GM18868 (cell line): ENCODE results near the gene CYP21A2.
"Not testable (repeated sequence)": the region's sequence is repeated elsewhere in the genome, so short reads cannot be mapped to it uniquely, and the experiment has no call there.

Experiments
- ATAC-seq: cut with Tn5 transposase; IDR thresholded peaks from one replicate; pipeline ENCODE4 v1.9.1; 2021; ENCODE audit warnings: mild to moderate bottlenecking, moderate library complexity; ENCODE audit not compliant: unreplicated experiment

CYP21A2 gene

GRCh38 chr6:32037598-32038524 lies at the start of gene CYP21A2:
Gene CYP21A2, plus strand, starts transcription at chr6:32038415. Its CDS starts 8 bp downstream, at chr6:32038423.
- not testable (repeated sequence) for ATAC-seq

DNA sequence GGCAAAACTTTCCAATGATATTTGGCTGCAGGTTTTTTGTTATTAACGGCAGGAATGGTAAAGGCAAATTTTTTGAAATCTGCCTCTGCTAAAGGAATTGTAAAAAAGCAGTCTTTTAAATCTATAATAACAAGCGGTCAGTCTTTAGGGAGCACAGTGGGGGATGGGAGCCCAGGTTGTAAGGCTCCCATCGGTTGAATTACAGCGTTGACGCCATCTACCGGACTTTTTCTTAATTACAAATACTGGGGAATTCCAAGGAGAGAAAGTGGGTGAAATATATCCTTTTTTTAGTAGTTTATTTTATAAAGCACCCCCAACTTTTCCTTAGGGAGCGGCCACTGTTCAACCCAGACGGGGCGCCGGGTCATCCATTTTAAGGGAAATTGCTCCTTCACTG lies 48.9 kb upstream of the CYP21A2 start:
- not testable (repeated sequence) for ATAC-seq

- ATAC-seq: not testable (repeated sequence)
Measured at GRCh38 chr6:31994421-31994820, 43.8 kb upstream of the CYP21A2 start.

GRCh38 chr6:31996385-31996784 lies 41.8 kb upstream of the CYP21A2 start:
- not testable (repeated sequence) for ATAC-seq

DNA sequence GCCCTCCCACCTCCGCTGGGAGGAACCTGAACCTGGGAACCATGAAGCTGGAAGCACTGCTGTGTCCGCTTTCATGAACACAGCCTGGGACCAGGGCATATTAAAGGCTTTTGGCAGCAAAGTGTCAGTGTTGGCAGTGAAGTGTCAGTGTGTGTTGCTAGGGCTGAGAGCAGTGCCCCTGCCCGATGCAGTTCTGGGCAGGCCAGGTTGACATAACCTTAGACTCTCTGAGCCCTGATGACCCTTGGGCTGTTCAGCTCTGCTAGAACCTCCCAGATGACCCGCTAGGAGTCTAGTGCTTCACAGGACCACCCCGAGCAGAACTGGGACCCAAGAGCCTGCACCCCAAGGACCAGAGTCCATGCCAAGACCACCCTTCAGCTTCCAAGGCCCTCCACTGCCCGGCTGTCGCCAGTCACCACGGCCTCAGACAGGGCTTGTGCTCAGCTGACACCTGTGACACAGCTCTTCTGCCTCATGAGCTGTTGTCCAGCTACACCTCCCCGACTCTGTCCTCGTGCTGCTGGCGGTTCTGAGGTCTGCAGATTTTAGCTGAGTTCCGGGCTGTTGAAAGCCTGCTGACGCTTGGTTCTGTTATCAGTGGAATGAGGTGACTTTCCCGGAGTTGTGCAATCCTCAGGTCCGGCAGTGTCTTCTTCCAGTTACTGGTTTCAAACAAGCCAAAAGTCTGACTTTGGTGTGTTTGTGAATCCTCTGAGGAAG lies 35.5 kb upstream of the CYP21A2 start:
- ATAC-seq: not testable (repeated sequence)

DNA sequence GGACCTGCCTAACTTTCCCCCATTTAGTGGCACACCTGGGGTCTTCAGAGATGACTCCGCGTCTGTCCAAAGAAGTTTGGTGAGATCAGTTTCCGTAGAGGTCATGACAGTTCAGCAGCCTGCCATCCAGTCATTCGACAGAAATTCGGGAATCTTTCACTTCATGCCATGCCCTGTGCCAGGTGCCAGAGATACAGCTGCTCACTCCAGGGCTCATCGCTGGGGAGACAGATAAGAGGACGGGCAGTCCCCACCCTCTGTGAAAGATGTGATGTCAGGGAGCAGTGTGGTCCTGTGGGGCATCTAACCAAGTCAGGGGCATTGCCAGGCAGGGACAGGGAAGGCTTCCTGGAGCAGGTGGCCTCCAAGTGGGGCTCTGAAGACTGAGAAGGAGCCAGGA lies 34.9 kb upstream of the CYP21A2 start:
- ATAC-seq: not testable (repeated sequence)

GRCh38 chr6:32004393-32004792 lies 33.8 kb upstream of the CYP21A2 start:
- ATAC-seq: not testable (repeated sequence)

DNA sequence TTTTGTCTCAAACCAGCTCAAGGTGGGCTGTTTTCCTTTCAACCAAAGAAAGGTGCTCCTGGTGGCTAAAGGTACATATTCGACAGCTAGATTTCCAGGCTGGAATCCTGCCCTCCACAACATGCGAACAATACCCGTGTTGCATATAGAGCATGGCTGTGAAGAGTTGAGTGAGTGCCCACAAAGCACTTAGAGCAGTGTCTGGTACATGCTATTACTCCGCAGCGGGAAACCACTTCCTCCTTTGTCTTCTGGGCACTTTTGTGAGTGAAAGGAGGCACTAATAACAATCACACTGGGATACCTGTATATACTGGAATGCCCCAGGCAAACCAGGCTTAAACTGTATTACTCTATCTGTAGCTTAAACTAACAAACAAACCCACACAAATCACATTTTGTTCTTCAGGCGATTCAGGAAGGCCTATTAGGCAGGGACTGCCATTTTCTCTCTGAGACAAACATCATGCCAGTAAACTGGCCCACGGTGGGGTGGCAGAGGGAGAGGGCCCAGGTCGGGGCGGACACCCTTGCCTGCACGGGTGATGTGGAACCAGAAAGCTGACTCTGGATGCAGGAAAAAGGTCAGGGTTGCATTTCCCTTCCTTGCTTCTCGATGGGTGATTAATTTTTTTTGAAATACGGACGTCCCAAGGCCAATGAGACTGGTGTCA lies 33.2 kb upstream of the CYP21A2 start:
- ATAC-seq: not testable (repeated sequence)

- not testable (repeated sequence) for ATAC-seq
Measured at GRCh38 chr6:32005538-32005880, 32.7 kb upstream of the CYP21A2 start.

- ATAC-seq: not testable (repeated sequence)
Measured at GRCh38 chr6:32005991-32006529, 32.2 kb upstream of the CYP21A2 start.

DNA sequence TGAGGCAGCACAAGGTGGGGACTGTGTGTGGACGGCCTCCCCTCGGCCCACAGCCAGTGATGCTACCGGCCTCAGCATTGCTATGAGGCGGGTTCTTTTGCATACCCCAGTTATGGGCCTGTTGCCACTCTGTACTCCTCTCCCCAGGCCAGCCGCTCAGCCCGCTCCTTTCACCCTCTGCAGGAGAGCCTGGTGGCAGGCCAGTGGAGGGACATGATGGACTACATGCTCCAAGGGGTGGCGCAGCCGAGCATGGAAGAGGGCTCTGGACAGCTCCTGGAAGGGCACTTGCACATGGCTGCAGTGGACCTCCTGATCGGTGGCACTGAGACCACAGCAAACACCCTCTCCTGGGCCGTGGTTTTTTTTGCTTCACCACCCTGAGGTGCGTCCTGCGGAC lies 31.1 kb upstream of the CYP21A2 start:
- ATAC-seq: not testable (repeated sequence)

DNA sequence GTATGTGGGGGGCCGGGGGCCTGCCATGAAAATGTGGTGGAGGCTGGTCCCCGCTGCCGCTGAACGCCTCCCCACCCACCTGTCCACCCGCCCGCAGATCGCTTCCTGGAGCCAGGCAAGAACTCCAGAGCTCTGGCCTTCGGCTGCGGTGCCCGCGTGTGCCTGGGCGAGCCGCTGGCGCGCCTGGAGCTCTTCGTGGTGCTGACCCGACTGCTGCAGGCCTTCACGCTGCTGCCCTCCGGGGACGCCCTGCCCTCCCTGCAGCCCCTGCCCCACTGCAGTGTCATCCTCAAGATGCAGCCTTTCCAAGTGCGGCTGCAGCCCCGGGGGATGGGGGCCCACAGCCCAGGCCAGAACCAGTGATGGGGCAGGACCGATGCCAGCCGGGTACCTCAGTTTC lies 30.2 kb upstream of the CYP21A2 start:
- not testable (repeated sequence) for ATAC-seq

DNA sequence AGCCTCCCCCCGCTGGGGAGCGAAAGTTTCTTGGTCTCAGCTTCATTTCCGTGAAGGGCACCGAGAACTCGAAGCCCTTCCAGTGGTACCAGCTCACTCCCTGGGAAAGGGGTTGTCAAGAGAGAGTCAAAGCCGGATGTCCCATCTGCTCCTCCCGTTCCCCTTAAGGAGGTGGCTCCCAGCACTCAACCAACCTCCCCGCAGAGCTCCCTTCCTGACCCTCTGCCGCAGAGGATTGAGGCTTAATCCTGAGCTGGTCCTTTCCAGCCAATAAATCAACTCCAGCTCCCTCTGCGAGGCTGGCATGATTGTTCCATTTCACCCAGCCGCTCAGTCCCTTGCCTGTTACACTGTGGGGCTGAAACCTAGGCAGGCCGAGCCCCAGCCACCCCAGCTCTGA lies 29.6 kb upstream of the CYP21A2 start:
- ATAC-seq: not testable (repeated sequence)

DNA sequence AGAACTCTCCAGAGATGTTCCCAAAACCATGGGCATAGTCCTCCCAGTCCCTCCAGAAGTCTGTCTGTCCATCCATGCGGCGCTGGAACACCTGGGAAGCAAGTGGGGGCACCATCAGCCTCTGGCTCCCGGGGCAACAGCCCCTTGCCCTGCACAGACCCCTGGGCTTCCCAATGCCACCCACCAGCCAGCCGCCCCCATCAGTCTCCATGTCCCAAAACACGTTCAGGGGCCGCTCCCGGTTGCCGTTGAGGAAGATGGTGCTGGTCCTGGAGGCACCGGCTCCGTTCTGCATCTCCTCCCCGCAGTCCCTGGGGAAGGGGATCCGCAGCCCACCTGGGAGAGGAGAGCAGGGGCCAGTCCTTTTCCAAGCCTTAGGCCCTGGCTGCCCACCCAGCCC lies 28.7 kb upstream of the CYP21A2 start:
- not testable (repeated sequence) for ATAC-seq

- not testable (repeated sequence) for ATAC-seq
Measured at GRCh38 chr6:32010856-32011530, 27.2 kb upstream of the CYP21A2 start.

DNA sequence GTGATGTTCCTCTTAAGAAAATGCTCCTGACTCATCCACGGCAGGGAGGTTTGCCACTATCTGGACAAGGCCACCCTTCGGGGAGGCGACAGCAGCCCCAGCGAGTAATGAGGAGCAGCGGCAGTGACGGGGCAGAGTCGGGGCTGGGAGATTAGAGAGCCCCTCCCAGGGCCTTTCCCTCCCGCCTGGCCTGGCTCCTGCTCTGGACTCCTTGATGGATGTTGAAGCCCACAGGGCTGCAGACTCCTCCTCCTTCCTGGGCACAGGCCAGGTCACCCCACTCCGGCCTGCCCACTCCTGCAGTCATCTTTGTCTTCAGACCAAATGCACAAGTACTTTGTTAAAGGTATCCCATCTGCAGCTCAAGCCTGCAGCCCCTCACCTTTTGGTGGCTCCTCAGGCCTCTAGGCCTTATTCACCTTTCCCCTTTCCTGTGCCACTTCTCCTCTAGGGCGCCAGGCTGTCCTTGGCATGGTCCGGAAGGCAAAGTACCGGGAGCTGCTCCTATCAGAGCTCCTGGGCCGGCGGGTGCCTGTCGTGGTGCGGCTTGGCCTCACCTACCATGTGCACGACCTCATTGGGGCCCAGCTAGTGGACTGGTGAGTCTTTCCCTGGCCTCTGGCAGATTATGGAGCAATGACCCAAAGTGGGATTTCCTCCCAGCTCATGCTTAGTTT lies 25.1 kb upstream of the CYP21A2 start:
- not testable (repeated sequence) for ATAC-seq

DNA sequence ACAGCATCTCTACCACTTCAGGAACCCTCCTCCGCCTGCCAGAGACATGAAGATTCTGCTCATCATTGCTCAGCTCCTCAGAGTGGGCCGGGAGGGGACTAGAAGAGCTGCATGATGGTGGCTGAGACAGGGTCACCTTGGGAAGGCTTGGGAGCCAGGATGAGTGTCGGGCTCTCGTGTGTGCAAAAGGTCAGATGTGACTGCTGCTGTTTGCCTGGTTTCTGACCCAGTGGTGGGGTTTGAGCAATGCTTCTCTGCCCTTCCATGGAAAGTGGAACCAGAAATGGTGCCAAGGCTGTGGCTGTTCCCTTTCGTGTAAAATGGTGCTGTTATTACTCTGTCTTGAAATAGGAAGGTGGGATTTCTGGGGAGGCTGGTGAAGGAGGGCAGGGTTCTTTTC lies 24.5 kb upstream of the CYP21A2 start:
- ATAC-seq: not testable (repeated sequence)

DNA sequence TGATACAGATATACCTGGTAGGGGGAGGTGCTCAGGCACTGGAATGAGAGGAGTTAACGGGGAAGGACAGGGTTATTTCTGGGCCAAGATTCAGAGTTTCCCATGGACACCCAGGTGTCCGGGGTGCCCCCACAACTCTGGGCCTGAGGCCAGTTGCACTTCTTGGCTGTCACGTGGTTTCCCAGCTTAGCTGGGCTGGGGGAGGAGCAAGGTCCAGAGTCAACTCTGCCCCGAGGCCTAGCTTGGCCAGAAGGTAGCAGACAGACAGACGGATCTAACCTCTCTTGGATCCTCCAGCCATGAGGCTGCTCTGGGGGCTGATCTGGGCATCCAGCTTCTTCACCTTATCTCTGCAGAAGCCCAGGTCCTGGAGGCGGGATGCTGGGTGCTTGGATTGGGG lies 23.7 kb upstream of the CYP21A2 start, which contains the start of gene C4B:
Gene C4B (plus strand): TSS at position 249 of the 400 bp plus-strand sequence. CDS start 51 bp downstream, at position 300.
- ATAC-seq: not testable (repeated sequence)

- ATAC-seq: not testable (repeated sequence)
Measured at GRCh38 chr6:32022100-32022499, 16.1 kb upstream of the CYP21A2 start.

DNA sequence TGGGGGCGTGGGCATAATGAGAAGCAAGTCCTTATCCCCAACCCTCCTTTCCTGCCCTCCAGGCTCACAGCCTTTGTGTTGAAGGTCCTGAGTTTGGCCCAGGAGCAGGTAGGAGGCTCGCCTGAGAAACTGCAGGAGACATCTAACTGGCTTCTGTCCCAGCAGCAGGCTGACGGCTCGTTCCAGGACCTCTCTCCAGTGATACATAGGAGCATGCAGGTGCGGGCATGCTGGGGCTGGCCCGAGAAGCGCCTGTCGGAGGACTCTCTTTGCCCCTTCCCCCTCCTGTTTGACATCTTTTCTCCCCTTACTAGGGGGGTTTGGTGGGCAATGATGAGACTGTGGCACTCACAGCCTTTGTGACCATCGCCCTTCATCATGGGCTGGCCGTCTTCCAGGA lies 9.6 kb upstream of the CYP21A2 start:
- ATAC-seq: not testable (repeated sequence)
